WTC11 (cell line): ENCODE results near the gene CMYA5.

Source experiments
- CBFB ChIP-seq: sonication (generic); formaldehyde crosslinking; IDR thresholded peaks from 2 replicates; pipeline ENCODE4 v1.8.1; 2022; ENCODE audit warnings: mild to moderate bottlenecking, low read depth, missing genetic modification reagents
- ELF4 ChIP-seq: sonication (generic); formaldehyde crosslinking; IDR thresholded peaks from 2 replicates; pipeline ENCODE4 v1.8.1; 2022; ENCODE audit warnings: low read depth, mild to moderate bottlenecking, moderate library complexity, missing genetic modification reagents
- FOXK1 ChIP-seq: sonication (generic); formaldehyde crosslinking; IDR thresholded peaks from 2 replicates; pipeline ENCODE4 v1.8.0; 2022; ENCODE audit warnings: mild to moderate bottlenecking, moderate library complexity, missing genetic modification reagents
- JUN ChIP-seq: sonication (generic); formaldehyde crosslinking; IDR thresholded peaks from 2 replicates; pipeline ENCODE4 v1.8.0; 2023; ENCODE audit warnings: mild to moderate bottlenecking, missing genetic modification reagents
- TF ChIP-seq, protein P1 (sequence below): sonication (generic); formaldehyde crosslinking; IDR thresholded peaks from 2 replicates; pipeline ENCODE4 v1.8.1; 2023; ENCODE audit warnings: mild to moderate bottlenecking, missing genetic modification reagents, moderate library complexity
- TF ChIP-seq, protein P2 (sequence below): fragments of 250-450 bp; sonication (Bioruptor Pico); IDR thresholded peaks from 2 replicates; pipeline ENCODE4 v1.9.0; 2021; ENCODE audit warnings: moderate library complexity, mild to moderate bottlenecking, inconsistent platforms, borderline replicate concordance
- TF ChIP-seq, protein P3 (sequence below): fragments of 200-600 bp; IDR thresholded peaks from 2 replicates; pipeline ENCODE4 v1.8.0; 2022; ENCODE audit warnings: antibody characterized with exemption
- TF ChIP-seq, protein P4 (sequence below): sonication (generic); formaldehyde crosslinking; IDR thresholded peaks from 2 replicates; pipeline ENCODE4 v1.8.1; 2023; ENCODE audit warnings: mild to moderate bottlenecking, missing genetic modification reagents, moderate library complexity
- TF ChIP-seq, protein P5 (sequence below): sonication (generic); formaldehyde crosslinking; IDR thresholded peaks from 2 replicates; pipeline ENCODE4 v1.8.1; 2023; ENCODE audit warnings: mild to moderate bottlenecking, missing genetic modification reagents

DNA sequence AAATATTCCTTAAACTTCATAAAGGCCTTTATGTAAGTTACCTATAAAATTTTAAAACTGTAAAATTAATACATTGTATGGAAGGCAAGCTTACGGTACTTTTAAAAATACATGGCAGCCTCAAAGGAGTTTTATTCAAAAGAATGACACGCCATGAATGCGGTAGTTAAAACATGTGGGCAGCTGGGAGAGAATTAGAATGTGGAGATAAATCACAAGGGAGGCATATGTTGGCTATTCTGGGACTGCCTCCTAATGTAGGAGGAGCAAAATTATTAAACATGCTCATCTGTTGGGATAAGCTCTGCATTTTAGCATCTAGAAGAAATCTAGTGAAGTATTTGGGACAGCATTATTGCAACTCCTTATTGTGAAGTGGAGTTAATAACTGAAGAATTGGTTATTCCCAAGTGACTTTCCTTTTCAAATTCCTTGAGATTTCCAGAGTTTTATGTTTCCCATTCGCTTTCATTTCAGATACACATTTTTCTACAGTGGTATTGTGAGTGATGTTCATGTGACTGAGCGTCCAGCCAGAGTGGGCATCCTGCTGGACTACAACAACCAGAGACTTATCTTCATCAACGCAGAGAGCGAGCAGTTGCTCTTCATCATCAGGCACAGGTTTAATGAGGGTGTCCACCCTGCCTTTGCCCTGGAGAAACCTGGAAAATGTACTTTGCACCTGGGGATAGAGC lies 109.4 kb downstream of the CMYA5 start:
- TF ChIP-seq, protein P1, sequence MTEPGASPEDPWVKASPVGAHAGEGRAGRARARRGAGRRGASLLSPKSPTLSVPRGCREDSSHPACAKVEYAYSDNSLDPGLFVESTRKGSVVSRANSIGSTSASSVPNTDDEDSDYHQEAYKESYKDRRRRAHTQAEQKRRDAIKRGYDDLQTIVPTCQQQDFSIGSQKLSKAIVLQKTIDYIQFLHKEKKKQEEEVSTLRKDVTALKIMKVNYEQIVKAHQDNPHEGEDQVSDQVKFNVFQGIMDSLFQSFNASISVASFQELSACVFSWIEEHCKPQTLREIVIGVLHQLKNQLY (CRISPR knock-in tag) = no peak
- TF ChIP-seq, protein P2, sequence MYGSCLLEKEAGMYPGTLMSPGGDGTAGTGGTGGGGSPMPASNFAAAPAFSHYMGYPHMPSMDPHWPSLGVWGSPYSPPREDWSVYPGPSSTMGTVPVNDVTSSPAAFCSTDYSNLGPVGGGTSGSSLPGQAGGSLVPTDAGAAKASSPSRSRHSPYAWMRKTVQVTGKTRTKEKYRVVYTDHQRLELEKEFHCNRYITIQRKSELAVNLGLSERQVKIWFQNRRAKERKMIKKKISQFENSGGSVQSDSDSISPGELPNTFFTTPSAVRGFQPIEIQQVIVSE (CRISPR knock-in tag) = no peak
- TF ChIP-seq, protein P3, sequence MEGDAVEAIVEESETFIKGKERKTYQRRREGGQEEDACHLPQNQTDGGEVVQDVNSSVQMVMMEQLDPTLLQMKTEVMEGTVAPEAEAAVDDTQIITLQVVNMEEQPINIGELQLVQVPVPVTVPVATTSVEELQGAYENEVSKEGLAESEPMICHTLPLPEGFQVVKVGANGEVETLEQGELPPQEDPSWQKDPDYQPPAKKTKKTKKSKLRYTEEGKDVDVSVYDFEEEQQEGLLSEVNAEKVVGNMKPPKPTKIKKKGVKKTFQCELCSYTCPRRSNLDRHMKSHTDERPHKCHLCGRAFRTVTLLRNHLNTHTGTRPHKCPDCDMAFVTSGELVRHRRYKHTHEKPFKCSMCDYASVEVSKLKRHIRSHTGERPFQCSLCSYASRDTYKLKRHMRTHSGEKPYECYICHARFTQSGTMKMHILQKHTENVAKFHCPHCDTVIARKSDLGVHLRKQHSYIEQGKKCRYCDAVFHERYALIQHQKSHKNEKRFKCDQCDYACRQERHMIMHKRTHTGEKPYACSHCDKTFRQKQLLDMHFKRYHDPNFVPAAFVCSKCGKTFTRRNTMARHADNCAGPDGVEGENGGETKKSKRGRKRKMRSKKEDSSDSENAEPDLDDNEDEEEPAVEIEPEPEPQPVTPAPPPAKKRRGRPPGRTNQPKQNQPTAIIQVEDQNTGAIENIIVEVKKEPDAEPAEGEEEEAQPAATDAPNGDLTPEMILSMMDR = no peak
- TF ChIP-seq CBFB (no peak), ELF4 (CRISPR knock-in tag) (no peak), JUN (CRISPR knock-in tag) (no peak), FOXK1 (CRISPR knock-in tag) (no peak)
- TF ChIP-seq, protein P4, sequence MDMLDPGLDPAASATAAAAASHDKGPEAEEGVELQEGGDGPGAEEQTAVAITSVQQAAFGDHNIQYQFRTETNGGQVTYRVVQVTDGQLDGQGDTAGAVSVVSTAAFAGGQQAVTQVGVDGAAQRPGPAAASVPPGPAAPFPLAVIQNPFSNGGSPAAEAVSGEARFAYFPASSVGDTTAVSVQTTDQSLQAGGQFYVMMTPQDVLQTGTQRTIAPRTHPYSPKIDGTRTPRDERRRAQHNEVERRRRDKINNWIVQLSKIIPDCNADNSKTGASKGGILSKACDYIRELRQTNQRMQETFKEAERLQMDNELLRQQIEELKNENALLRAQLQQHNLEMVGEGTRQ (CRISPR knock-in tag) = no peak
- TF ChIP-seq, protein P5, sequence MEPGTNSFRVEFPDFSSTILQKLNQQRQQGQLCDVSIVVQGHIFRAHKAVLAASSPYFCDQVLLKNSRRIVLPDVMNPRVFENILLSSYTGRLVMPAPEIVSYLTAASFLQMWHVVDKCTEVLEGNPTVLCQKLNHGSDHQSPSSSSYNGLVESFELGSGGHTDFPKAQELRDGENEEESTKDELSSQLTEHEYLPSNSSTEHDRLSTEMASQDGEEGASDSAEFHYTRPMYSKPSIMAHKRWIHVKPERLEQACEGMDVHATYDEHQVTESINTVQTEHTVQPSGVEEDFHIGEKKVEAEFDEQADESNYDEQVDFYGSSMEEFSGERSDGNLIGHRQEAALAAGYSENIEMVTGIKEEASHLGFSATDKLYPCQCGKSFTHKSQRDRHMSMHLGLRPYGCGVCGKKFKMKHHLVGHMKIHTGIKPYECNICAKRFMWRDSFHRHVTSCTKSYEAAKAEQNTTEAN (CRISPR knock-in tag) = no peak
